ENCODE results near the gene USP54. TPM values are rescaled to one million over a fixed set of nuclear protein-coding genes. Genes with fewer than 3 reads are reported as not detected.

The USP54 gene
- total and polyA plus RNA-seq, 2 donors (not counting 1 experiment from before 2014, with no cell fraction given): 7.8 to 9.9 TPM

GRCh38 chr10:73485320-73485719 lies 105.8 kb downstream of the USP54 start:
- Histone ChIP-seq H3K4me2 (ENCODE audit: extremely low read depth, insufficient read depth, low read length) (no peak overlapping the region), H3K9ac (ENCODE audit: insufficient read depth, low read length) (no peak overlapping the region), H4K20me1 (ENCODE audit: control insufficient read depth, extremely low read depth, insufficient read depth, low read length) (no peaks in the 10 kb centered on the region), H3K79me2 (ENCODE audit: control insufficient read depth, insufficient read depth, low read length) (peaks cover 25% of the 10 kb centered on the region), H3K9me3 (ENCODE audit: control insufficient read depth, insufficient read depth, low read depth, low read length) (no peaks in the 10 kb centered on the region), H3K4me3 (replicated peaks in 1 of 4; ENCODE audit: control extremely low read depth in 1 of 4, insufficient read depth in 1 of 4, low read depth in 3 of 4, low read length in 4 of 4) (no peak overlapping the region), H3K27me3 (ENCODE audit: control insufficient read depth, insufficient read depth, low read length) (no peaks in the 10 kb centered on the region), H3K36me3 (ENCODE audit: control insufficient read depth, insufficient read depth, low read length) (peaks cover 2% of the 10 kb centered on the region), H2AFZ (ENCODE audit: low read length) (no peak overlapping the region), H3K4me1 (ENCODE audit: control insufficient read depth, extremely low read depth, insufficient read depth, low read length) (no peaks in the 10 kb centered on the region), H3K27ac (ENCODE audit: insufficient read depth, low read length) (no peak overlapping the region)
- TF ChIP-seq EZH2 (IDR thresholded peaks at IDR 0.05; ENCODE audit: low read length, missing control alignments) (no peak), CTCF (conservative IDR thresholded peaks at IDR 0.05 in 1 of 2, IDR thresholded peaks at IDR 0.05 in 1 of 2; ENCODE audit: low read depth in 1 of 2, low read length in 2 of 2) (no peak)
- no peak for DNase-seq (ENCODE audit: low read depth in 2 of 2)

- peak; percentile 34 to 81 for DNase-seq (ENCODE audit: low read depth in 2 of 2)
- H3K4me2 ChIP-seq (ENCODE audit: extremely low read depth, insufficient read depth, low read length): no peak overlapping the region
Measured at GRCh38 chr10:73480158-73480557, 111.0 kb downstream of the USP54 start.

DNA sequence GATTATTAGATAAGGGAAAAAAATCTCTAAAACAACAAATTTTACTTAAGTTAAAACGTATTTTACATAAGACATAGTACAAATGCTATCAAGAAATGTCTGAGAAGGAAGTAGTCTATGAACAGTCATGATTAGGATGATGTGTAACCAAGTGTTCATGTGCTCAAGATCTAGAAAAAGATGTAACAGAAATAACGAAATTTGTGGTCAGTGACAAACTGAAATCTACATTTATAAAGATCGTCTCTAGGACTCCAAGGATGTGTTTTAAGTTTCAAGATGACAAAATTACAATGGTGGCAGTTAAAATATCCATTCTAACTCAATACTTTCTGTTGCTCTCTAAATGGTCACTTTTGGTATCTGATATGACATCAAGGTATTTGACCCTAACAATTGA lies 112.5 kb downstream of the USP54 start:
- H3K36me3 ChIP-seq (ENCODE audit: control insufficient read depth, insufficient read depth, low read length): peaks cover 2% of the 10 kb centered on the region
- H3K4me2 ChIP-seq (ENCODE audit: extremely low read depth, insufficient read depth, low read length): no peak overlapping the region
- H4K20me1 ChIP-seq (ENCODE audit: control insufficient read depth, extremely low read depth, insufficient read depth, low read length): no peaks in the 10 kb centered on the region
- no peak overlapping the region for H3K27ac ChIP-seq (ENCODE audit: insufficient read depth, low read length)
- H3K9ac ChIP-seq (ENCODE audit: insufficient read depth, low read length): no peak overlapping the region
- no peaks in the 10 kb centered on the region for H3K9me3 ChIP-seq (ENCODE audit: control insufficient read depth, insufficient read depth, low read depth, low read length)
- DNase-seq (ENCODE audit: low read depth in 2 of 2): no peak
- TF ChIP-seq CTCF (conservative IDR thresholded peaks at IDR 0.05 in 1 of 2, IDR thresholded peaks at IDR 0.05 in 1 of 2; ENCODE audit: low read depth in 1 of 2, low read length in 2 of 2): no peak
- TF ChIP-seq EZH2 (IDR thresholded peaks at IDR 0.05; ENCODE audit: low read length, missing control alignments): no peak
- peaks cover 4% of the 10 kb centered on the region for H3K79me2 ChIP-seq (ENCODE audit: control insufficient read depth, insufficient read depth, low read length)
- H3K4me1 ChIP-seq (ENCODE audit: control insufficient read depth, extremely low read depth, insufficient read depth, low read length): no peaks in the 10 kb centered on the region
- H2AFZ ChIP-seq (ENCODE audit: low read length): no peak overlapping the region
- H3K27me3 ChIP-seq (ENCODE audit: control insufficient read depth, insufficient read depth, low read length): no peaks in the 10 kb centered on the region
- H3K4me3 ChIP-seq (replicated peaks in 1 of 4; ENCODE audit: control extremely low read depth in 1 of 4, insufficient read depth in 1 of 4, low read depth in 3 of 4, low read length in 4 of 4): no peak overlapping the region

More at GRCh38 chr10:73480158-73480557, 111.0 kb downstream of the USP54 start:
- peaks cover 2% of the 10 kb centered on the region for H3K36me3 ChIP-seq (ENCODE audit: control insufficient read depth, insufficient read depth, low read length)
- no peaks in the 10 kb centered on the region for H3K9me3 ChIP-seq (ENCODE audit: control insufficient read depth, insufficient read depth, low read depth, low read length)
- no peaks in the 10 kb centered on the region for H4K20me1 ChIP-seq (ENCODE audit: control insufficient read depth, extremely low read depth, insufficient read depth, low read length)
- H3K4me3 ChIP-seq (replicated peaks in 1 of 4; ENCODE audit: control extremely low read depth in 1 of 4, insufficient read depth in 1 of 4, low read depth in 3 of 4, low read length in 4 of 4): no peak overlapping the region
- H3K79me2 ChIP-seq (ENCODE audit: control insufficient read depth, insufficient read depth, low read length): peaks cover 4% of the 10 kb centered on the region
- no peak overlapping the region for H3K9ac ChIP-seq (ENCODE audit: insufficient read depth, low read length)
- no peaks in the 10 kb centered on the region for H3K4me1 ChIP-seq (ENCODE audit: control insufficient read depth, extremely low read depth, insufficient read depth, low read length)
- no peak overlapping the region for H2AFZ ChIP-seq (ENCODE audit: low read length)
- no peaks in the 10 kb centered on the region for H3K27me3 ChIP-seq (ENCODE audit: control insufficient read depth, insufficient read depth, low read length)
- TF ChIP-seq CTCF (conservative IDR thresholded peaks at IDR 0.05 in 1 of 2, IDR thresholded peaks at IDR 0.05 in 1 of 2; ENCODE audit: low read depth in 1 of 2, low read length in 2 of 2): no peak
- no peak for TF ChIP-seq EZH2 (IDR thresholded peaks at IDR 0.05; ENCODE audit: low read length, missing control alignments)
- H3K27ac ChIP-seq (ENCODE audit: insufficient read depth, low read length): no peak overlapping the region
